Kidney tubule cell (primary cell): ENCODE measurements around the gene KYAT1.
"Not testable (repeated sequence)": the region's sequence is repeated elsewhere in the genome, so short reads cannot be mapped to it uniquely, and the experiment has no call there.

ENCODE experiments used
- DNase-seq: peaks from one replicate; pipeline ENCODE4 v3.0.0-alpha.2; 2018; ENCODE audit warnings: low spot score

Gene KYAT1

GRCh38 chr9:128818099-128818838, 63.5 kb downstream of the KYAT1 start, which contains the start of gene ENDOG:
Gene ENDOG, plus strand, starts transcription at chr9:128818500. Its CDS starts 185 bp downstream, at chr9:128818685.
- DNase-seq, result peak; percentile 97

- no peak for DNase-seq
Observed at GRCh38 chr9:128810873-128811272, 70.9 kb downstream of the KYAT1 start.

GRCh38 chr9:128809831-128810230, 71.9 kb downstream of the KYAT1 start:
- DNase-seq, result no peak

- no peak for DNase-seq
Observed at GRCh38 chr9:128809036-128809599, 72.6 kb downstream of the KYAT1 start.

GRCh38 chr9:128808543-128808942, 73.2 kb downstream of the KYAT1 start:
- DNase-seq, result no peak

GRCh38 chr9:128807827-128808226, 73.9 kb downstream of the KYAT1 start:
- no peak for DNase-seq

- no peak for DNase-seq
Observed at GRCh38 chr9:128805661-128806060, 76.1 kb downstream of the KYAT1 start.

- no peak for DNase-seq
Observed at GRCh38 chr9:128802482-128802881, 79.3 kb downstream of the KYAT1 start.

- no peak for DNase-seq
Observed at GRCh38 chr9:128800061-128800460, 81.7 kb downstream of the KYAT1 start.

- DNase-seq, result no peak
Observed at GRCh38 chr9:128798896-128799295, 82.9 kb downstream of the KYAT1 start.

- DNase-seq, result not testable (repeated sequence)
Observed at GRCh38 chr9:128794961-128795360, 86.8 kb downstream of the KYAT1 start.

- no peak for DNase-seq
Observed at GRCh38 chr9:128792978-128793686, 88.6 kb downstream of the KYAT1 start.

GRCh38 chr9:128792134-128792533, 89.6 kb downstream of the KYAT1 start:
- DNase-seq, result no peak

GRCh38 chr9:128790536-128790935, 91.2 kb downstream of the KYAT1 start:
- no peak for DNase-seq

GRCh38 chr9:128788445-128788844, 93.3 kb downstream of the KYAT1 start:
- DNase-seq, result no peak

GRCh38 chr9:128787659-128788058, 94.1 kb downstream of the KYAT1 start:
- no peak for DNase-seq

- peak; percentile 82 for DNase-seq
Observed at GRCh38 chr9:128786681-128787601, 94.8 kb downstream of the KYAT1 start, which contains the start of gene TBC1D13. Gene TBC1D13, plus strand, starts transcription at chr9:128787253. Its CDS starts 101 bp downstream, at chr9:128787354.

- DNase-seq, result no peak
Observed at GRCh38 chr9:128785427-128785826, 96.3 kb downstream of the KYAT1 start.
